ENCODE measurements around the gene NUTM2A.
"Not testable (repeated sequence)": the region's sequence is repeated elsewhere in the genome, so short reads cannot be mapped to it uniquely, and the experiment has no call there.

DNA sequence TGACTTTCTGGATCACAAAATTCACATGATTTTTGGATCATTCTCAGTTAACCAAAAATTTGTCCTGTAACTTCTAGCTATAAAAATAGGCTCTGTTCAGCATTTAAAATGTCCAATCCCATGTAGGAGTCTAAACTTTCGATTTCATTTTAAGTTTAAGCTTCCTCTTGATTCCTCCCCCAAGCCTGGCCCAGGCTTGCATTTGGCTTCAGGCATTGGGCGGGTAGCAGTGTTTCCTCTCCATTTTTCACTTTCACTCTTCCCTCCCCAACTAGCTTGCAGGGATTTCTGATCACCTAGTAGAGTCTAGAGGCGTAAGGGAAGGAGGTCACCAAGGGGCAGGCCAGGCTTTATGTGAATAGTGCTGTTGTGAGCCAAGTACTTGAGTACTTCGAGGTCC is 20.4 kb upstream of the NUTM2A start:
- TF ChIP-seq, protein P1, sequence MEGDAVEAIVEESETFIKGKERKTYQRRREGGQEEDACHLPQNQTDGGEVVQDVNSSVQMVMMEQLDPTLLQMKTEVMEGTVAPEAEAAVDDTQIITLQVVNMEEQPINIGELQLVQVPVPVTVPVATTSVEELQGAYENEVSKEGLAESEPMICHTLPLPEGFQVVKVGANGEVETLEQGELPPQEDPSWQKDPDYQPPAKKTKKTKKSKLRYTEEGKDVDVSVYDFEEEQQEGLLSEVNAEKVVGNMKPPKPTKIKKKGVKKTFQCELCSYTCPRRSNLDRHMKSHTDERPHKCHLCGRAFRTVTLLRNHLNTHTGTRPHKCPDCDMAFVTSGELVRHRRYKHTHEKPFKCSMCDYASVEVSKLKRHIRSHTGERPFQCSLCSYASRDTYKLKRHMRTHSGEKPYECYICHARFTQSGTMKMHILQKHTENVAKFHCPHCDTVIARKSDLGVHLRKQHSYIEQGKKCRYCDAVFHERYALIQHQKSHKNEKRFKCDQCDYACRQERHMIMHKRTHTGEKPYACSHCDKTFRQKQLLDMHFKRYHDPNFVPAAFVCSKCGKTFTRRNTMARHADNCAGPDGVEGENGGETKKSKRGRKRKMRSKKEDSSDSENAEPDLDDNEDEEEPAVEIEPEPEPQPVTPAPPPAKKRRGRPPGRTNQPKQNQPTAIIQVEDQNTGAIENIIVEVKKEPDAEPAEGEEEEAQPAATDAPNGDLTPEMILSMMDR (IDR thresholded peaks at IDR 0.05) = not testable (repeated sequence)
- TF ChIP-seq EZH2 (IDR thresholded peaks at IDR 0.05; ENCODE audit: borderline replicate concordance, insufficient read depth, low read depth, low read length, poor library complexity, severe bottlenecking) = not testable (repeated sequence)

Data from B cell (primary cell).